ENCODE results near the gene RNF180. TPM values are rescaled to one million over a fixed set of nuclear protein-coding genes. Genes with fewer than 3 reads are reported as not detected.

Gene RNF180
- total and polyA plus RNA-seq, 2 of the 13 experiments (the other 11 are each of a cell fraction or from before 2014, with no cell fraction given) = 0.20 TPM; not detected in 1

- TF ChIP-seq ATF6 (CRISPR knock-in tag; conservative IDR thresholded peaks at IDR 0.05) = no peak
- TF ChIP-seq ZBTB44 (CRISPR knock-in tag; IDR thresholded peaks at IDR 0.05) = no peak
- TF ChIP-seq MXI1 (IDR thresholded peaks at IDR 0.05; ENCODE audit: borderline replicate concordance, low read depth, low read length) = no peak
- TF ChIP-seq TAF1 (CRISPR knock-in tag; IDR thresholded peaks at IDR 0.05) = no peak
- no peak for TF ChIP-seq MLLT10 (CRISPR knock-in tag; IDR thresholded peaks at IDR 0.05)
- no peak for TF ChIP-seq ZNF709 (CRISPR knock-in tag; IDR thresholded peaks at IDR 0.05)
- no peak for TF ChIP-seq CREM (IDR thresholded peaks at IDR 0.05)
- no peak for TF ChIP-seq CREM (CRISPR knock-in tag; IDR thresholded peaks at IDR 0.05)
- TF ChIP-seq ZNF720 (CRISPR knock-in tag; IDR thresholded peaks at IDR 0.05) = no peak
- TF ChIP-seq RARG (CRISPR knock-in tag; IDR thresholded peaks at IDR 0.05; ENCODE audit: low read depth) = no peak
- TF ChIP-seq ZNF839 (CRISPR knock-in tag; IDR thresholded peaks at IDR 0.05; ENCODE audit: borderline replicate concordance) = no peak
- TF ChIP-seq ZNF460 (CRISPR knock-in tag; IDR thresholded peaks at IDR 0.05; ENCODE audit: borderline replicate concordance) = no peak
Observed at GRCh38 chr5:64163135-64163534, 2.5 kb upstream of the RNF180 start (continued).

- in situ Hi-C loops (cut with HindIII; ENCODE audit: extremely low pct_ligation_motif_present, low pct_unique_long_range_greater_than_20kb) = no loop called here
- Histone ChIP-seq H3K4me2 (ENCODE audit: low read depth, low read length) (no peak overlapping the region), H3K4me1 (ENCODE audit: insufficient read depth, low read length) (peaks cover 7% of the 10 kb centered on the region), H3K79me2 (ENCODE audit: insufficient read depth, low read length) (no peaks in the 10 kb centered on the region), H4K20me1 (ENCODE audit: insufficient read depth, low read length) (no peaks in the 10 kb centered on the region), H3K36me3 (replicated peaks in 1 of 2; ENCODE audit: control insufficient read depth in 1 of 2, insufficient read depth in 2 of 2, low read length in 2 of 2) (no peaks in the 10 kb centered on the region), H3K4me3 (replicated peaks in 1 of 3; ENCODE audit: insufficient read depth in 1 of 3, low read depth in 2 of 3, low read length in 3 of 3) (no peak overlapping the region), H3K27ac (ENCODE audit: extremely low read length, insufficient read depth, low read length) (no peak overlapping the region), H2AFZ (ENCODE audit: low read length) (no peak overlapping the region), H3K9me3 (ENCODE audit: low read length) (no peaks in the 10 kb centered on the region), H3K9ac (ENCODE audit: insufficient read depth, low read depth, low read length) (no peak overlapping the region), H3K27me3 (ENCODE audit: control insufficient read depth in 1 of 2, insufficient read depth in 2 of 2, low read length in 2 of 2) (peaks cover 4 to 24% of the 10 kb centered on the region in 2 experiments)
- WGBS (ENCODE audit: low lambda C conversion rate) = 9% methylated on average over 4 of the region's 4 CpGs
- ChIA-PET CTCF (ENCODE audit: low intra/inter-chr PET ratio, low total read pairs) (no interaction called here), POLR2A (no interaction called here)
- no TSS peak for BruUV-seq (replicated peaks)
- intact Hi-C loops (cut with micrococcal nuclease; ENCODE audit: unreplicated experiment) = no loop called here
- no peak for FAIRE-seq
- TF ChIP-seq RNF2 (conservative IDR thresholded peaks at IDR 0.05; ENCODE audit: low read depth) (no peak), KDM3A (CRISPR knock-in tag; IDR thresholded peaks at IDR 0.05; ENCODE audit: low read depth) (no peak), CREB3 (CRISPR knock-in tag; IDR thresholded peaks at IDR 0.05) (no peak), ZNF512B (CRISPR knock-in tag; IDR thresholded peaks at IDR 0.05; ENCODE audit: borderline replicate concordance) (no peak), ZNF790 (CRISPR knock-in tag; IDR thresholded peaks at IDR 0.05; ENCODE audit: borderline replicate concordance) (no peak), ZNF496 (CRISPR knock-in tag; IDR thresholded peaks at IDR 0.05; ENCODE audit: insufficient replicate concordance) (no peak), ZNF773 (CRISPR knock-in tag; IDR thresholded peaks at IDR 0.05; ENCODE audit: borderline replicate concordance) (no peak)
- ATAC-seq = no peak
- DNase-seq (ENCODE audit: low spot score) = no peak
Observed at GRCh38 chr5:64163746-64164145, 1.9 kb upstream of the RNF180 start.

Data from HepG2 (cell line).